CD4-positive, alpha-beta T cell treated with Interleukin-4 for 4 hours (primary cell): ENCODE results near the gene MYRF.

Source experiments
- DNase-seq: peaks from one replicate; pipeline ENCODE4 v3.0.0-alpha.2; 2020

Gene MYRF

GRCh38 chr11:61719978-61720377, 32.5 kb upstream of the MYRF start:
- no peak for DNase-seq

- no peak for DNase-seq
Measured at GRCh38 chr11:61720597-61720996, 31.8 kb upstream of the MYRF start.

- no peak for DNase-seq
Measured at GRCh38 chr11:61724437-61724836, 28.0 kb upstream of the MYRF start.

GRCh38 chr11:61725781-61726231, 26.6 kb upstream of the MYRF start:
- no peak for DNase-seq

- no peak for DNase-seq
Measured at GRCh38 chr11:61726775-61727174, 25.7 kb upstream of the MYRF start.

GRCh38 chr11:61727401-61727811, 25.0 kb upstream of the MYRF start:
- no peak for DNase-seq

- DNase-seq: no peak
Measured at GRCh38 chr11:61728066-61728939, 24.1 kb upstream of the MYRF start.

- DNase-seq: no peak
Measured at GRCh38 chr11:61728940-61729219, 23.6 kb upstream of the MYRF start.

GRCh38 chr11:61730240-61730994, 22.0 kb upstream of the MYRF start:
- DNase-seq: no peak

GRCh38 chr11:61731211-61731951, 21.1 kb upstream of the MYRF start:
- DNase-seq: no peak

GRCh38 chr11:61731952-61732675, 20.3 kb upstream of the MYRF start:
- no peak for DNase-seq

GRCh38 chr11:61732705-61733104, 19.7 kb upstream of the MYRF start:
- DNase-seq: no peak

GRCh38 chr11:61733120-61733978, 19.1 kb upstream of the MYRF start:
- DNase-seq: peak; percentile 80

- no peak for DNase-seq
Measured at GRCh38 chr11:61734767-61735166, 17.7 kb upstream of the MYRF start.

- DNase-seq: no peak
Measured at GRCh38 chr11:61735391-61735790, 17.0 kb upstream of the MYRF start.

- no peak for DNase-seq
Measured at GRCh38 chr11:61736310-61736709, 16.1 kb upstream of the MYRF start.

- DNase-seq: no peak
Measured at GRCh38 chr11:61737131-61737530, 15.3 kb upstream of the MYRF start.

GRCh38 chr11:61737636-61738386, 14.6 kb upstream of the MYRF start:
- DNase-seq: no peak

GRCh38 chr11:61738776-61739175, 13.7 kb upstream of the MYRF start:
- DNase-seq: no peak

- no peak for DNase-seq
Measured at GRCh38 chr11:61739413-61739812, 13.0 kb upstream of the MYRF start.

- no peak for DNase-seq
Measured at GRCh38 chr11:61739966-61740365, 12.5 kb upstream of the MYRF start.
